ENCODE measurements around the gene DNAJC5. TPM values are rescaled to one million over a fixed set of nuclear protein-coding genes. Genes with fewer than 3 reads are reported as not detected.
A peak's percentile ranks its signal among the peaks of the same experiment; 100 is the strongest.

DNAJC5 gene
- total and polyA plus RNA-seq, 12 donors, result 19.5 to 52.2 (median 38.3) TPM

DNA sequence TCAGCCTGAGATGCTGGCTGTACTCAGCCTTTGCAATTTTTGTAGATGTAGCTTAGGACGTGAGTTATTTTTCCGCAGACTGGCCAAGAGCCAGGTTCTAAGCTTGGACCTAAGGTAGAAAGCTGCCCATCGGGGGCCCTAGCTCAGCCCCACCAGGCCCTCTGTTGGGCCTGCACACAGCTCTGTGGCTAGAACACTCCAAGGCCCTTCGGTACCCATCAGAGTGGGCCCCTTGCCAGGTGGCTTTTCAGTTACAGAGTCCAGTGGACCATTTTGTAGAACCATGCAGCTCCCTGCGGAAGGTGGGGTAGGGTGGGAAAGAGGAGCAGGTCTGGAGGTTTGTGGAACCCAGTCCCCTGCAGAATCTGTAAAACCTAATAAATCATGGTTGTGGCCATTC is 38.7 kb downstream of the DNAJC5 start:
- no peak for ATAC-seq
- H3K4me3 ChIP-seq, result no peak overlapping the region
- 57 to 65% methylated on average over 5 of the region's 5 CpGs for WGBS, 2 donors
- TF ChIP-seq, protein P1, sequence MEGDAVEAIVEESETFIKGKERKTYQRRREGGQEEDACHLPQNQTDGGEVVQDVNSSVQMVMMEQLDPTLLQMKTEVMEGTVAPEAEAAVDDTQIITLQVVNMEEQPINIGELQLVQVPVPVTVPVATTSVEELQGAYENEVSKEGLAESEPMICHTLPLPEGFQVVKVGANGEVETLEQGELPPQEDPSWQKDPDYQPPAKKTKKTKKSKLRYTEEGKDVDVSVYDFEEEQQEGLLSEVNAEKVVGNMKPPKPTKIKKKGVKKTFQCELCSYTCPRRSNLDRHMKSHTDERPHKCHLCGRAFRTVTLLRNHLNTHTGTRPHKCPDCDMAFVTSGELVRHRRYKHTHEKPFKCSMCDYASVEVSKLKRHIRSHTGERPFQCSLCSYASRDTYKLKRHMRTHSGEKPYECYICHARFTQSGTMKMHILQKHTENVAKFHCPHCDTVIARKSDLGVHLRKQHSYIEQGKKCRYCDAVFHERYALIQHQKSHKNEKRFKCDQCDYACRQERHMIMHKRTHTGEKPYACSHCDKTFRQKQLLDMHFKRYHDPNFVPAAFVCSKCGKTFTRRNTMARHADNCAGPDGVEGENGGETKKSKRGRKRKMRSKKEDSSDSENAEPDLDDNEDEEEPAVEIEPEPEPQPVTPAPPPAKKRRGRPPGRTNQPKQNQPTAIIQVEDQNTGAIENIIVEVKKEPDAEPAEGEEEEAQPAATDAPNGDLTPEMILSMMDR (IDR thresholded peaks at IDR 0.05), result no peak
- H3K27ac ChIP-seq, result no peak overlapping the region
- peaks cover 0 to 95% (median 57%) of the 10 kb centered on the region in 9 donors for H3K36me3 ChIP-seq
- peaks cover 0 to 19% (median 4%) of the 10 kb centered on the region in 9 donors for H3K4me1 ChIP-seq
- intact Hi-C loops (cut with DNase I), result no loop called here
- no peaks in the 10 kb centered on the region for H3K9me3 ChIP-seq
- no peaks in the 10 kb centered on the region for H3K27me3 ChIP-seq
- DNase-seq, result no peak

DNA sequence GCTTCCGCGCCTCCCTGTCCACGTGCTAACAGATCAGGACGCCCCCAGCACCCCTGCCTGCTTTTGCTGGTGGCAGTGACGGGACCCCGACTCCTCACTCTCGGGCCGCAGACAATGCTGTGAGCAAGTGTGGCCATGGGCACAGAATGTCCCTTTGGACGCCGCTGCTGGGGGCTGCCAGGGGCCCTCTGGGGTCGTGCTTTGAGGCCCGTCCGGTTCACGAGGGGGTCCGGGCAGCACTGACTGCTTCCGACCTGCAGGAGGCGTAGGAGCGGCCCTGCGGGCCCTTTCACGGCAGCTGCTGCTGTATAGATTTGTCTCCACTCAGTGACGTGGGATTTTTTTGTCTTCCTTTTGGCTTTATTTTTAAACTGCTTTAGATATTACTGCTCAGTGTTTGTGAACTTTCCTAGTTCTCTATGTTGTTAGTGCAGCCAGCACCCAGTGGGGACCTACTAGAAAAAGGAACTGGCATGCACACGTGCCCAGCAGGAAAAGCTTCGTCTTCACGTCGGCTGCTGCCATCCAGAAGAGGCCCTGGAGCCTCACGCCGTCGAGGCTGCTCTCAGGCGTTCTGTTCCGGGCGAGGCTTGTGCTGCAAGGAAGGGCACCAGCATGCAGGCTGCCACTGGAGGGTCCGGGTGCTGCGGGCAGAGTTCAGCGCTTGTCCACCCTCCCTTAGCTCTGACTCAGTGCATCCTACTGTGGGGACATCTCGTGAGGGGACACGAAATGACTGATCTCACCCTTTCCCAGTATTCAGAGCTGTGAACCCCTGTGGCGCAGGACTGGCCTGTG is 39.5 kb downstream of the DNAJC5 start:
- Histone ChIP-seq H3K9me3 (no peaks in the 10 kb centered on the region), H3K27me3 (no peaks in the 10 kb centered on the region), H3K4me3 (no peak overlapping the region), H3K4me1 (peaks cover 0 to 19% (median 4%) of the 10 kb centered on the region in 9 donors), H3K27ac (no peak overlapping the region), H3K36me3 (peaks cover 0 to 95% (median 54%) of the 10 kb centered on the region in 9 donors)
- ATAC-seq (no peak), DNase-seq (no peak)
- TF ChIP-seq, protein P1 (IDR thresholded peaks at IDR 0.05), result peak in 7 of 9 donors; percentile 18 to 33 (median 29)
- intact Hi-C loops (cut with DNase I), result no loop called here
- WGBS, 2 donors, result 77 to 82% methylated on average over 37 of the region's 37 CpGs

DNA sequence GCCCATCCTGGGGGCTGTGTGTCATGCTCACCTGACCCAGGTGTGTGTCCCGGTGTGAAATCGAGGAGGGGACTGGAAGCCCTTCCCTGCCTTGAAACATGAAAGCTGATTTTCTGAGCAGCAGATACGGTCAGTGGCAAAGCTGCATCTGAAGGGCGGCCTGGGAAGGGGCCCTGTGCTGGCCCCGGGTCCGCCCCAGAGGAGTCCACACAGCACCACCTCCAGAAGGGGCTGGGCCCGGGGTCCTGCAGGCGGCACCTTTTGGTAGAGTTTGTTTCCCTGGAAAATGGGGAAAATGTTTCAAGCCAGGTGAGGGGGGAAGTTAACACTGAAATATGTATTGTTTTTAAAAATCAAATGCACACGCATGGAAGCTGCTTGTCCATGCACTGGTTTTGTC is 40.5 kb downstream of the DNAJC5 start:
- no peak for DNase-seq
- H3K4me1 ChIP-seq, result peaks cover 0 to 14% (median 4%) of the 10 kb centered on the region in 9 donors
- H3K27ac ChIP-seq, result no peak overlapping the region
- 92 to 94% methylated on average over 9 of the region's 9 CpGs for WGBS, 2 donors
- ATAC-seq, result no peak
- no peaks in the 10 kb centered on the region for H3K27me3 ChIP-seq
- no peaks in the 10 kb centered on the region for H3K9me3 ChIP-seq
- H3K36me3 ChIP-seq, result peaks cover 0 to 95% (median 54%) of the 10 kb centered on the region in 9 donors
- TF ChIP-seq, protein P1 (IDR thresholded peaks at IDR 0.05), result no peak
- H3K4me3 ChIP-seq, result no peak overlapping the region
- intact Hi-C loops (cut with DNase I), result no loop called here

DNA sequence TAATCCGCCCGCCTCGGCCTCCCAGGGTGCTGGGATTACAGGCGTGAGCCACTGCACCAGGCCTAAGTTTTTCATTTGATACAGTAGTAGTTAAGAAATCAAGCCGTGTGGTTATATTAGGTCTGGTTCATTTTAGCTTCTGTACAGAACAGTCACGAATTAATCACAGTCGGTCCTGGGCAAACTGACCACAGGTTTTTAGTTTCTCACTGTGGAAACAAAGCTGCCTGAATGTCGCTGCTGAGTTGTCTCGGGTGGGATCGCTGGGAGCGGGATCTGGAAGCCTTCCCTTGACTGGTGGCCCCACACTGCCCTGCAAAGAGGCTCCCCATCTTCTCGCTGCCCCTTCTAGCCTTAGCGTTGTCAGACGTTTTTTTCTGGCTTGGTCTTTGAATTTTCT is 42.7 kb downstream of the DNAJC5 start:
- 90 to 94% methylated on average over 14 of the region's 14 CpGs for WGBS, 2 donors
- peaks cover 0 to 86% (median 43%) of the 10 kb centered on the region in 9 donors for H3K36me3 ChIP-seq
- no peaks in the 10 kb centered on the region for H3K9me3 ChIP-seq
- intact Hi-C loops (cut with DNase I), result no loop called here
- no peaks in the 10 kb centered on the region for H3K27me3 ChIP-seq
- peaks cover 0 to 15% (median 4%) of the 10 kb centered on the region in 9 donors for H3K4me1 ChIP-seq
- TF ChIP-seq, protein P1 (IDR thresholded peaks at IDR 0.05), result no peak
- no peak overlapping the region for H3K4me3 ChIP-seq
- no peak overlapping the region for H3K27ac ChIP-seq
- no peak for ATAC-seq
- no peak for DNase-seq

All from heart right ventricle (tissue), 16 donors.